OCI-M1 (cell line): Measurements from ENCODE around the gene LPCAT2.
"Not testable (repeated sequence)": the region's sequence is repeated elsewhere in the genome, so short reads cannot be mapped to it uniquely, and the experiment has no call there.

Experiments used
- DNase-seq: peaks from one replicate; lab custom pipeline; 2025; lab: John Stamatoyannopoulos, UW

The LPCAT2 gene

GRCh38 chr16:55605754-55606336 is 97.0 kb downstream of the LPCAT2 start:
- no peak for DNase-seq

GRCh38 chr16:55613613-55614335 is 104.9 kb downstream of the LPCAT2 start:
- peak; percentile 17 for DNase-seq

GRCh38 chr16:55615071-55615470 is 106.2 kb downstream of the LPCAT2 start:
- DNase-seq, result no peak

GRCh38 chr16:55615670-55616069 is 106.8 kb downstream of the LPCAT2 start:
- not testable (repeated sequence) for DNase-seq

- DNase-seq, result no peak
Observed at GRCh38 chr16:55621771-55622170, 112.9 kb downstream of the LPCAT2 start.

GRCh38 chr16:55622272-55622671 is 113.4 kb downstream of the LPCAT2 start:
- no peak for DNase-seq

GRCh38 chr16:55622930-55623561 is 114.2 kb downstream of the LPCAT2 start:
- peak; percentile 66 for DNase-seq

GRCh38 chr16:55623640-55624039 is 114.8 kb downstream of the LPCAT2 start:
- DNase-seq, result no peak

GRCh38 chr16:55624696-55625095 is 115.8 kb downstream of the LPCAT2 start:
- no peak for DNase-seq

GRCh38 chr16:55625843-55626242 is 117.0 kb downstream of the LPCAT2 start:
- no peak for DNase-seq

GRCh38 chr16:55628306-55628968 is 119.6 kb downstream of the LPCAT2 start:
- DNase-seq, result no peak

GRCh38 chr16:55630774-55631173 is 121.9 kb downstream of the LPCAT2 start:
- DNase-seq, result no peak

- no peak for DNase-seq
Observed at GRCh38 chr16:55632259-55632658, 123.4 kb downstream of the LPCAT2 start.

- no peak for DNase-seq
Observed at GRCh38 chr16:55634193-55634592, 125.3 kb downstream of the LPCAT2 start.
